ENCODE data around the gene LMO4. TPM values are rescaled to one million over a fixed set of nuclear protein-coding genes. Genes with fewer than 3 reads are reported as not detected.

LMO4 gene
- total and polyA plus RNA-seq, 4 donors, result 115 to 173 (median 149) TPM

DNA sequence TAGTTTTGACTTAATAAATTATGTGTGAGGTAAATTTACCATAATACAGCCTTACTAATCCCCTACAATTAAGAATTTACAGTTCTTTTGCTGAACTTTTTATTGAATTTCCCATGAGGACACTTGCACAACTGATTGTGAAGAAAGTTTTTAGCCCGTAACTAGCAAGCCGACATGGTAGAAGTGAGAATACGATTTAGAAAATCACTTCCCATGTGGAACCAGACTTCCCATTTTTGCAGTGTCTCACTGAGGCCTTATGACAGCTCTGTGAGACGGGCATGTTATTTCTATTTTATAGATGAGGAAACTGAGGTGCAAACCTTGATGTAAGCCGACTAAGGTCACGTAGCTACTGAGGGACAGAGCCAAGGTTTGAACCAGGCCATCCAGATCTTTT, 32.5 kb upstream of the LMO4 start:
- H3K4me1 ChIP-seq (ENCODE audit: control insufficient read depth, insufficient read depth, low read length), result no peaks in the 10 kb centered on the region
- WGBS (ENCODE audit: insufficient coverage), result no CpG with 5 or more reads among the region's 6 CpGs
- no peak overlapping the region for H3K27ac ChIP-seq (ENCODE audit: low read depth, low read length)
- H3K36me3 ChIP-seq (ENCODE audit: control insufficient read depth, insufficient read depth, low read length), result no peaks in the 10 kb centered on the region
- no peak for DNase-seq (ENCODE audit: low read depth in 4 of 6, low spot score in 6 of 6)
- H3K27me3 ChIP-seq (ENCODE audit: control insufficient read depth, insufficient read depth, low read length), result no peaks in the 10 kb centered on the region
- H3K9me3 ChIP-seq (ENCODE audit: control insufficient read depth, insufficient read depth, low read length), result no peaks in the 10 kb centered on the region
- H3K4me3 ChIP-seq (ENCODE audit: low read depth, low read length), result no peak overlapping the region

DNA sequence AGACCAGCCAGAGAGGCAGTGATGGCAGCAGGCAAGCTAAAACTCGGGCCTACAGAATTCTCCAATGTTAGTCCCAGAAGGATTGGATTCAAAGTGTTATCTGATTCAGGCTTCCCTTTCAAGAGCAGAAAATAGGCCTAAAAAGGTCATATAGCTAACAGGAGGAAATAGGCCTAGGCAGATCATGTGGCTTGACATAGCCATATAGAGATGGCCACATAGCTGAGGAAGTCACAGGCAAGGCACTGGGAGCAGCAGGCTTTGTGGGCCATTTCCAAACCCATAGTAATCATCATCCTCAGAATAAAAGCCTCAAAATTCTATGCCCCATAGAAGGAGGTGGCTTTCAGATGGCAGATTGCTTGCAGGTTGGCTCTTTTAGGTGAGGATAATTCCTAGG, 29.0 kb upstream of the LMO4 start:
- WGBS (ENCODE audit: insufficient coverage), result 88% methylated on average over 1 of the region's 1 CpG
- Histone ChIP-seq H3K36me3 (ENCODE audit: control insufficient read depth, insufficient read depth, low read length) (no peaks in the 10 kb centered on the region), H3K4me3 (ENCODE audit: low read depth, low read length) (no peak overlapping the region), H3K27me3 (ENCODE audit: control insufficient read depth, insufficient read depth, low read length) (no peaks in the 10 kb centered on the region), H3K27ac (ENCODE audit: low read depth, low read length) (no peak overlapping the region), H3K4me1 (ENCODE audit: control insufficient read depth, insufficient read depth, low read length) (no peaks in the 10 kb centered on the region), H3K9me3 (ENCODE audit: control insufficient read depth, insufficient read depth, low read length) (no peaks in the 10 kb centered on the region)
- no peak for DNase-seq (ENCODE audit: low read depth in 4 of 6, low spot score in 6 of 6)

DNA sequence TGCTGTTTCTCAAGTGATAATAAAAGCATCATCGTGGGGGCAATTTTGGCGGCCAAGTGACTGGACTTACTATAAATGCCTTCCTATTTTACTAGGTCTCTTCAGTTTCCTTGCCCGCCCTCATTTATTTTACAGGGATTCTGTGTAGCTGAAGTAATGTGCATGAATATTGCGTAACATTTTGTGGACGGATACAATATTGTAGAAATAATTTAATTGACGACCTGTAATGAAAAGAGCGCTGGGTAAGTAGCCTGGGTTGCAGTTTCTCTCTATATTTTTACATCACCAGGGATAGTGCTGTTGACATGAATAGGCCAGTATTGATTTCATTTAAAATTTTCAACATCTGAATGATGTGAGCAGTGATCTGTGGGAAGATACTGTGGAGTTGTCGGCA, 28.1 kb upstream of the LMO4 start:
- Histone ChIP-seq H3K9me3 (ENCODE audit: control insufficient read depth, insufficient read depth, low read length) (no peaks in the 10 kb centered on the region), H3K4me1 (ENCODE audit: control insufficient read depth, insufficient read depth, low read length) (no peaks in the 10 kb centered on the region), H3K27me3 (ENCODE audit: control insufficient read depth, insufficient read depth, low read length) (no peaks in the 10 kb centered on the region), H3K4me3 (ENCODE audit: low read depth, low read length) (no peak overlapping the region), H3K36me3 (ENCODE audit: control insufficient read depth, insufficient read depth, low read length) (no peaks in the 10 kb centered on the region), H3K27ac (ENCODE audit: low read depth, low read length) (no peak overlapping the region)
- WGBS (ENCODE audit: insufficient coverage), result no CpG with 5 or more reads among the region's 8 CpGs
- DNase-seq (ENCODE audit: low read depth in 4 of 6, low spot score in 6 of 6), result no peak

DNA sequence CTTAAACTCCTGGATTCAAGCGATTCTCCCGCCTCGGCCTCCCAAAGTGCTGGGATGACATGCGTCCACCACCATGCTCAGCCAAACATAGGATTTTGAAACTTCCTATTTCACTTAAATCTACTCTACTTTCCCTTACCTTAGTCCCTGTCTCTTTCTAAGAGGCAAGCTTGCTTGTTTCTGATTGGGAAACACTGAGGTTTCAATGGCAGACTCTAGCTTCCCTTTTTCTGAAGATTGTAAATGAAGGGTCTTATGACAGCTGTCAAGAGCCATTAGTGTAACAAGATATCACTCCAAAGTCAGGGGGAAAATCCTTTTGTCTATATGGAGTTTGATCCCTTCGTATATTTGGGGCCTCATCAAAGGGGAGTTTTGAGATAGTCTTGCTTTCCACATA, 23.5 kb upstream of the LMO4 start:
- WGBS (ENCODE audit: insufficient coverage), result 75% methylated on average over 4 of the region's 5 CpGs
- H3K27ac ChIP-seq (ENCODE audit: low read depth, low read length), result no peak overlapping the region
- H3K4me3 ChIP-seq (ENCODE audit: low read depth, low read length), result no peak overlapping the region
- no peaks in the 10 kb centered on the region for H3K36me3 ChIP-seq (ENCODE audit: control insufficient read depth, insufficient read depth, low read length)
- H3K27me3 ChIP-seq (ENCODE audit: control insufficient read depth, insufficient read depth, low read length), result no peaks in the 10 kb centered on the region
- no peaks in the 10 kb centered on the region for H3K4me1 ChIP-seq (ENCODE audit: control insufficient read depth, insufficient read depth, low read length)
- no peak for DNase-seq (ENCODE audit: low read depth in 4 of 6, low spot score in 6 of 6)
- H3K9me3 ChIP-seq (ENCODE audit: control insufficient read depth, insufficient read depth, low read length), result no peaks in the 10 kb centered on the region

DNA sequence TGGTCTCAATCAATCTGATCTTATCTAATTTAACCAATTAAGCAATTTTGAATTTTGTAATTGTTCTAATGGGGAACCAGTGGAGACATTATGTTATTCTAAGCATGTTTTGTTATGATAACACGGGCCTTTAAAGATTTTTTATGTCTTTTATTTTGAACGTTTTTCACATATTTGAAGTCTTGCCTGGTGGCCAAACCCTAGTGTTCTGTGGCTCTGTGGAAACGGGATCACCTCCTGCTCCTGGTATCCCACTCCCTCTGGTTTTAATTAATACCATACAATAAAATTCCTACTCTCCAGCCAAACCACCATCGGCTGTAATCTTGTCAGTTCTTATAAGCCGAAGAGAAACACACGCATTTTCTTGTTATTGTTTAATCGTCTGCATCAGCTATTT, 22.9 kb upstream of the LMO4 start:
- Histone ChIP-seq H3K36me3 (ENCODE audit: control insufficient read depth, insufficient read depth, low read length) (no peaks in the 10 kb centered on the region), H3K4me3 (ENCODE audit: low read depth, low read length) (no peak overlapping the region), H3K27me3 (ENCODE audit: control insufficient read depth, insufficient read depth, low read length) (no peaks in the 10 kb centered on the region), H3K9me3 (ENCODE audit: control insufficient read depth, insufficient read depth, low read length) (no peaks in the 10 kb centered on the region), H3K4me1 (ENCODE audit: control insufficient read depth, insufficient read depth, low read length) (no peaks in the 10 kb centered on the region), H3K27ac (ENCODE audit: low read depth, low read length) (no peak overlapping the region)
- 86% methylated on average over 1 of the region's 7 CpGs for WGBS (ENCODE audit: insufficient coverage)
- no peak for DNase-seq (ENCODE audit: low read depth in 4 of 6, low spot score in 6 of 6)

DNA sequence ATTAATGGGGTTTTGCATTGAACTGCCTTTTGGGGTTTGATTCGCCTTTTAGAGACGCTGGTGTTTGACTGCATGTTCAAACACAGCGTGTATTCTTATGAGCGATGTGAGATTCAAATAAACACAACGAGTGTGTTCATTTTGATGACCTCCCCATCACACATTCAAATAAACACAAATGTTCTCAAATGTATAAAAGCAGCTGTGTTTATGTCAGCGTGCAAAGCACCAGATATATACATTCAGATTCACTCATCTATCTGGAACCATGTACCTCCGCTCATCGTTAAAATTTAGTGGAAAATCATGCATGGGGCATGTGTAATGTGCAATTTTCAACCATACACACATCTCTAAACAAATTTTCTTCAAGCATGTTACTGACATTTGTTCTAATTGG, 21.4 kb upstream of the LMO4 start:
- no peaks in the 10 kb centered on the region for H3K27me3 ChIP-seq (ENCODE audit: control insufficient read depth, insufficient read depth, low read length)
- WGBS (ENCODE audit: insufficient coverage), result no CpG with 5 or more reads among the region's 8 CpGs

DNA sequence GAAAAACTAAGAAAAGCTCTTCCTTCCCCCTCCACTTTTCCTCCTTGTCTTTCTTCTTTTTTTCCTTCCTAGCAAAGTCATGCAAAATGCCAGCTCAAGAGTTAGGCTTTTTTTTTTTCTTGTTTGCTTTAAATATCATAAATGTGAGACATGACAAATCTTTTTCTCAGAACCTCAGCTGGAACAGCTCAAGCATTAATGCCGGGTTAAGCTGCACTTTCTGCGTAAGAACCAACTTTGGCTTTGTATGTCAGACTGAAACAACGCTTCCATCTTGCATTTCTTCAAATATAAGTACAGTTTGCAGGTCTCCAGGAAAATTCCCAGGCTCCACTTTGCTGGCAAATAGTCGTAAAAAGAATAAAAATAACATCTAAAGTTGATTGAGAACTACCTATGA, 20.7 kb upstream of the LMO4 start:
- H3K27ac ChIP-seq (ENCODE audit: low read depth, low read length), result no peak overlapping the region
- H3K9me3 ChIP-seq (ENCODE audit: control insufficient read depth, insufficient read depth, low read length), result no peaks in the 10 kb centered on the region
- H3K27me3 ChIP-seq (ENCODE audit: control insufficient read depth, insufficient read depth, low read length), result no peaks in the 10 kb centered on the region
- WGBS (ENCODE audit: insufficient coverage), result 100% methylated on average over 2 of the region's 4 CpGs
- no peak overlapping the region for H3K4me3 ChIP-seq (ENCODE audit: low read depth, low read length)
- H3K36me3 ChIP-seq (ENCODE audit: control insufficient read depth, insufficient read depth, low read length), result no peaks in the 10 kb centered on the region
- no peaks in the 10 kb centered on the region for H3K4me1 ChIP-seq (ENCODE audit: control insufficient read depth, insufficient read depth, low read length)
- DNase-seq (ENCODE audit: low read depth in 4 of 6, low spot score in 6 of 6), result no peak

More for the DNA sequence above, 21.4 kb upstream of the LMO4 start:
- no peaks in the 10 kb centered on the region for H3K4me1 ChIP-seq (ENCODE audit: control insufficient read depth, insufficient read depth, low read length)
- H3K36me3 ChIP-seq (ENCODE audit: control insufficient read depth, insufficient read depth, low read length), result no peaks in the 10 kb centered on the region
- H3K27ac ChIP-seq (ENCODE audit: low read depth, low read length), result no peak overlapping the region
- DNase-seq (ENCODE audit: low read depth in 4 of 6, low spot score in 6 of 6), result no peak
- no peak overlapping the region for H3K4me3 ChIP-seq (ENCODE audit: low read depth, low read length)
- no peaks in the 10 kb centered on the region for H3K9me3 ChIP-seq (ENCODE audit: control insufficient read depth, insufficient read depth, low read length)

DNA sequence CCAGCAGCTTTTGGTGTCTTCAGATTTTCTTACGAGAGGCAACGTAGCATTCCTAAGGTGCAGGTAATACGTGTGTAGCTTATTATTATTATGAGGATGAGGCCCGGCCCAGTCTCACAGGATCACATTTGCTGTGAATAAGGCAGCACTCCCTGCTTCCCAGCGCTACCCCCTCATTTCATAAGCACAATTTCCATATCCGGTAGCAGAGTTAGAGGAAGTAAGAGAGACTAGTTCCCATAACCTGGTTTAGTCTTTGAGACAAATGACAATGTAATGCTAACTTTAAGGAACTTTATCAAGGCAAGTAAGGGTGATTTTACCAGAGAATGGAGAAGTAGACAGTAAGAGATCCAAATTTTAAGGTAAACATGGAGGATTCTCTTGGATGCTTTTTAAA, 14.6 kb upstream of the LMO4 start:
- H3K27ac ChIP-seq (ENCODE audit: low read depth, low read length), result no peak overlapping the region
- H3K27me3 ChIP-seq (ENCODE audit: control insufficient read depth, insufficient read depth, low read length), result no peaks in the 10 kb centered on the region
- no peak overlapping the region for H3K4me3 ChIP-seq (ENCODE audit: low read depth, low read length)
- DNase-seq (ENCODE audit: low read depth in 4 of 6, low spot score in 6 of 6), result no peak
- WGBS (ENCODE audit: insufficient coverage), result 100% methylated on average over 1 of the region's 6 CpGs
- H3K4me1 ChIP-seq (ENCODE audit: control insufficient read depth, insufficient read depth, low read length), result no peaks in the 10 kb centered on the region
- H3K9me3 ChIP-seq (ENCODE audit: control insufficient read depth, insufficient read depth, low read length), result no peaks in the 10 kb centered on the region
- no peaks in the 10 kb centered on the region for H3K36me3 ChIP-seq (ENCODE audit: control insufficient read depth, insufficient read depth, low read length)

DNA sequence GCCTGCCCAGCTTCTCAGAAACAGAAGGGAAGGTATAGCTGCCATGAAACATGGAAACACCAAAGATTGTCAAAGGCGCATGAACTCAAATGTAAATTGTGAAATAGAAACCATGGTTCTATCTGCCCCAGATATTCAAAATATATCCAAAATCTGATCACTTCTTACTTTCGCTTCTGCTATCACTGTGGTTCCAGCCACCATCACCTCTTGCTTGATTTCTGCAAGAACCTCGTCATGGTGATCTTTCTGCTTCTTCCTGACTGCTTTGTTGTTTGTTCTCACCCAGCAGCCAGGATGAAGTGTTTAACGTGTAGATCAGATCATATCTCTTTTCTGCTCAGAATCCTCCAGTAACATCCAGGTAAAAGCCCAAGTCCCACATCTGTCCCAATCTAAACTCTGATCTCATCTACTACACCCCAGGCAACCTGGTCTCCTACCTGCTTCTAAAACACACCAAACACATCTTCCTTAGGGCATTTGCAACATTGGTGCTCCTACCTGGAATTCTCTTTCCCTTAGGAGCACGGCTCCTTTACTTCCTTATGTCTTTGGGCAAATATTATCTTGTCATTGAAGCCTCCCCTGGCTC, 10.5 kb upstream of the LMO4 start:
- Histone ChIP-seq H3K27me3 (ENCODE audit: control insufficient read depth, insufficient read depth, low read length) (no peaks in the 10 kb centered on the region), H3K4me1 (ENCODE audit: control insufficient read depth, insufficient read depth, low read length) (no peaks in the 10 kb centered on the region), H3K9me3 (ENCODE audit: control insufficient read depth, insufficient read depth, low read length) (no peaks in the 10 kb centered on the region), H3K4me3 (ENCODE audit: low read depth, low read length) (no peak overlapping the region), H3K36me3 (ENCODE audit: control insufficient read depth, insufficient read depth, low read length) (no peaks in the 10 kb centered on the region), H3K27ac (ENCODE audit: low read depth, low read length) (no peak overlapping the region)
- DNase-seq (ENCODE audit: low read depth in 4 of 6, low spot score in 6 of 6), result no peak
- 97% methylated on average over 4 of the region's 5 CpGs for WGBS (ENCODE audit: insufficient coverage)

DNA sequence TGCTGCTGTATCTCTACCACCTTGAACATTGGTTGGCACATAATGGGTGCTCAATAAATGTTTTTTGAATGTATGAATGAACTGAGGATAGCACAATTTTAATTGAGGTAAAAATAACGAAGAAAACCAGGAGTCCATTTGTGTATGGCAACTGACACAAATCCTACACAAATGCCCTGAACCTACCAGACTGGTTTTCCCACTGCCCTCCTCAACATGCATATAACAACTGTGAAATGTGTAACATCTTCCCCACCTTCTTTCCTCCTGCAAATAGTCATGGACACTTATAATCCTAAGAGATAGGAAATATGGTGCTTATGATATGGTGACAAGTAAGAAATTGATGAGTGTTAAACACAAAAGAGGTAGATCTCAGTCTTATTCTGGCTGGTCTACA, 9.9 kb upstream of the LMO4 start:
- no peaks in the 10 kb centered on the region for H3K36me3 ChIP-seq (ENCODE audit: control insufficient read depth, insufficient read depth, low read length)
- WGBS (ENCODE audit: insufficient coverage), result no CpG with 5 or more reads among the region's 1 CpG
- DNase-seq (ENCODE audit: low read depth in 4 of 6, low spot score in 6 of 6), result no peak
- H3K9me3 ChIP-seq (ENCODE audit: control insufficient read depth, insufficient read depth, low read length), result no peaks in the 10 kb centered on the region
- no peak overlapping the region for H3K27ac ChIP-seq (ENCODE audit: low read depth, low read length)
- H3K4me1 ChIP-seq (ENCODE audit: control insufficient read depth, insufficient read depth, low read length), result no peaks in the 10 kb centered on the region
- no peaks in the 10 kb centered on the region for H3K27me3 ChIP-seq (ENCODE audit: control insufficient read depth, insufficient read depth, low read length)
- H3K4me3 ChIP-seq (ENCODE audit: low read depth, low read length), result no peak overlapping the region

Data from spinal cord (tissue), 10 donors.